HepG2 (cell line): ENCODE measurements around the gene ADRA2A. TPM values are rescaled to one million over a fixed set of nuclear protein-coding genes. Genes with fewer than 3 reads are reported as not detected.

Experiments used
- ATAC-seq: fragments of 200-7000 bp; cut with Tn5 transposase; 3 replicates; pipeline ENCODE4 v1.9.1; 2020; ENCODE audit warnings: mild to moderate bottlenecking, moderate library complexity
- BruUV-seq: library from RNA; stranded (reverse); fragments of 400-500 nt; replicated peaks from 2 replicates; lab custom pipeline; 2021; lab: Mats Ljungman, UMichigan
- CTCF ChIA-PET: fragments of 300-600 bp; formaldehyde crosslinking; extraction: SDS; loops from one replicate; lab custom pipeline; 2021; ENCODE audit warnings: low total read pairs, inconsistent platforms, low intra/inter-chr PET ratio; lab: Yijun Ruan, JAX
- POLR2A ChIA-PET: fragments of 350-600 bp; sonication (Branson Sonifier 250); formaldehyde crosslinking; loops from one replicate; lab custom pipeline; 2020; ENCODE audit warnings: antibody characterized with exemption, inconsistent platforms; lab: Yijun Ruan, JAX
- DNase-seq: peaks from one replicate; pipeline ENCODE4 v3.0.0-alpha.2; 2015; ENCODE audit warnings: low spot score
- FAIRE-seq: peaks from 3 replicates; lab custom pipeline; 2011; peaks lifted over from hg19 to GRCh38; lab: Jason Lieb, UNC
- H2AFZ ChIP-seq: one replicate; pipeline ENCODE4 v1.6.1; 2011; ENCODE audit warnings: low read length, inconsistent platforms
- H3K27ac ChIP-seq: fragments of 300-600 bp; 3 replicates; pipeline ENCODE4 v1.8.0; 2011; ENCODE audit warnings: mixed run types, mild to moderate bottlenecking, mixed read lengths, low read length, inconsistent platforms; ENCODE audit not compliant: insufficient read depth; ENCODE audit errors: extremely low read length
- H3K27me3 ChIP-seq, 2 experiments: fragments of 200-600 bp in 1 of 2; 2 replicates in 1 of 2; 3 replicates in 1 of 2; pipeline versions ENCODE4 v1.6.0 to v1.8.0; 2011; ENCODE audit warnings: low read length in 2 of 2, mild to moderate bottlenecking in 2 of 2, moderate library complexity in 2 of 2, inconsistent platforms in 1 of 2; ENCODE audit not compliant: insufficient read depth in 2 of 2, control insufficient read depth in 1 of 2
- H3K36me3 ChIP-seq, 2 experiments: fragments of 200-600 bp in 1 of 2; replicated peaks in 1 of 2; 2 replicates in 1 of 2; 3 replicates in 1 of 2; pipeline versions ENCODE4 v1.5.1 to v1.8.0; 2011; ENCODE audit warnings: low read length in 2 of 2, inconsistent platforms in 1 of 2; ENCODE audit not compliant: insufficient read depth in 2 of 2, control insufficient read depth in 1 of 2
- H3K4me1 ChIP-seq: 2 replicates; pipeline ENCODE4 v1.5.1; 2012; ENCODE audit warnings: low read length, inconsistent platforms; ENCODE audit not compliant: insufficient read depth
- H3K4me2 ChIP-seq: 2 replicates; pipeline ENCODE4 v1.6.0; 2011; ENCODE audit warnings: low read depth, low read length, inconsistent platforms
- H3K4me3 ChIP-seq, 3 experiments: fragments of 200-600 bp in 1 of 3; sonication (generic), shearing (Covaris generic) in 1 of 3; replicated peaks in 1 of 3; 2 replicates each; pipeline ENCODE4 v1.5.1; 2011 to 2016; ENCODE audit warnings: low read length in 3 of 3, inconsistent platforms in 2 of 3, low read depth in 2 of 3, mild to moderate bottlenecking in 2 of 3, control low read depth in 1 of 3, mixed read lengths in 1 of 3; ENCODE audit not compliant: insufficient read depth in 1 of 3
- H3K79me2 ChIP-seq: one replicate; pipeline ENCODE4 v1.6.1; 2011; ENCODE audit warnings: low read length, inconsistent platforms; ENCODE audit not compliant: insufficient read depth
- H3K9ac ChIP-seq: 2 replicates; pipeline ENCODE4 v1.6.0; 2011; ENCODE audit warnings: mild to moderate bottlenecking, low read depth, low read length, inconsistent platforms; ENCODE audit not compliant: insufficient read depth
- H3K9me3 ChIP-seq: 2 replicates; pipeline ENCODE4 v1.5.1; 2012; ENCODE audit warnings: mild to moderate bottlenecking, low read length
- H4K20me1 ChIP-seq: 2 replicates; pipeline ENCODE4 v1.6.0; 2011; ENCODE audit warnings: inconsistent platforms, mild to moderate bottlenecking, low read length, moderate library complexity; ENCODE audit not compliant: insufficient read depth
- ATM ChIP-seq: fragments of 450-650 bp; IDR thresholded peaks from 2 replicates; pipeline ENCODE4 v1.7.1; 2017; ENCODE audit warnings: mild to moderate bottlenecking, borderline replicate concordance
- BORCS8-MEF2B ChIP-seq: sonication (generic); formaldehyde crosslinking; IDR thresholded peaks from 2 replicates; pipeline ENCODE4 v1.8.0; 2022; ENCODE audit warnings: mild to moderate bottlenecking, missing genetic modification reagents
- KLF15 ChIP-seq: sonication (generic); formaldehyde crosslinking; IDR thresholded peaks from 2 replicates; pipeline ENCODE4 v1.8.1; 2023; ENCODE audit warnings: borderline replicate concordance, mild to moderate bottlenecking, inconsistent platforms, missing genetic modification reagents, mixed read lengths
- MTA3 ChIP-seq: sonication (generic); formaldehyde crosslinking; IDR thresholded peaks from 2 replicates; pipeline ENCODE4 v1.4.0; 2020; ENCODE audit warnings: missing genetic modification reagents
- SMARCE1 ChIP-seq: fragments of 450-650 bp; IDR thresholded peaks from 2 replicates; pipeline ENCODE4 v1.6.1; 2017; ENCODE audit warnings: borderline replicate concordance
- SRY ChIP-seq: sonication (generic); formaldehyde crosslinking; IDR thresholded peaks from 2 replicates; pipeline ENCODE4 v1.8.0; 2022; ENCODE audit warnings: mild to moderate bottlenecking, missing genetic modification reagents
- ZNF101 ChIP-seq: sonication (generic); formaldehyde crosslinking; IDR thresholded peaks from 2 replicates; pipeline ENCODE4 v1.4.0; 2020; ENCODE audit warnings: mild to moderate bottlenecking, low read depth, missing genetic modification reagents, borderline replicate concordance
- ZNF20 ChIP-seq: sonication (generic); formaldehyde crosslinking; IDR thresholded peaks from 2 replicates; pipeline ENCODE4 v1.4.0; 2020; ENCODE audit warnings: mild to moderate bottlenecking, moderate library complexity, missing genetic modification reagents
- ZNF30 ChIP-seq: sonication (generic); formaldehyde crosslinking; IDR thresholded peaks from 2 replicates; pipeline ENCODE4 v1.5.0; 2020; ENCODE audit warnings: mild to moderate bottlenecking, missing genetic modification reagents
- WGBS: methylation state at CpG from one replicate; pipeline ENCODE4 v1.1.6; 2017; ENCODE audit warnings: low lambda C conversion rate; 5-methylcytosine and 5-hydroxymethylcytosine counted together
- in situ Hi-C: cut with HindIII; loops from 2 replicates; pipeline ENCODE4 v1.10.0; 2017; ENCODE audit warnings: low pct_unique_long_range_greater_than_20kb; ENCODE audit not compliant: extremely low pct_ligation_motif_present
- intact Hi-C: fragments of 100-400 bp; cut with micrococcal nuclease; formaldehyde crosslinking; loops from one replicate; pipeline ENCODE4 v1.10.0; 2022; ENCODE audit not compliant: unreplicated experiment
- polyA plus RNA-seq, 8 experiments: library from polyadenylated mRNA; depleted of rRNA in 3 of 8; stranded (reverse) in 7 of 8; unstranded in 1 of 8; fragments of >200 nt; fragmentation: Illumina TruSeq in 4 of 8; extraction: Trizol in 4 of 8; gene quantifications; 2 replicates each; pipeline versions ENCODE4 v1.2.1 to v1.2.3, GENCODE V29; 2011 to 2016; ENCODE audit warnings: low read depth in 4 of 8, missing spikeins in 1 of 8, mixed read lengths in 1 of 8; ENCODE audit not compliant: insufficient read depth in 1 of 8
- total RNA-seq, 5 experiments: library from RNA; depleted of rRNA; stranded (reverse); fragments of >200 nt; fragmentation: Illumina TruSeq; extraction: Trizol; gene quantifications; 2 replicates each; pipeline ENCODE4 v1.2.3, GENCODE V29; 2016; ENCODE audit warnings: low read depth in 1 of 5
- TF ChIP-seq, protein P1 (sequence below): sonication (generic); formaldehyde crosslinking; IDR thresholded peaks from 2 replicates; pipeline ENCODE4 v1.5.0; 2020; ENCODE audit warnings: missing genetic modification reagents
- TF ChIP-seq, protein P2 (sequence below): sonication (generic); formaldehyde crosslinking; IDR thresholded peaks from 2 replicates; pipeline ENCODE4 v1.8.0; 2022; ENCODE audit warnings: low read depth, missing genetic modification reagents

The ADRA2A gene
- total and polyA plus RNA-seq, 2 of the 13 experiments (the other 11 are each of a cell fraction or from before 2014, with no cell fraction given), result 0.01 TPM; not detected in 1

DNA sequence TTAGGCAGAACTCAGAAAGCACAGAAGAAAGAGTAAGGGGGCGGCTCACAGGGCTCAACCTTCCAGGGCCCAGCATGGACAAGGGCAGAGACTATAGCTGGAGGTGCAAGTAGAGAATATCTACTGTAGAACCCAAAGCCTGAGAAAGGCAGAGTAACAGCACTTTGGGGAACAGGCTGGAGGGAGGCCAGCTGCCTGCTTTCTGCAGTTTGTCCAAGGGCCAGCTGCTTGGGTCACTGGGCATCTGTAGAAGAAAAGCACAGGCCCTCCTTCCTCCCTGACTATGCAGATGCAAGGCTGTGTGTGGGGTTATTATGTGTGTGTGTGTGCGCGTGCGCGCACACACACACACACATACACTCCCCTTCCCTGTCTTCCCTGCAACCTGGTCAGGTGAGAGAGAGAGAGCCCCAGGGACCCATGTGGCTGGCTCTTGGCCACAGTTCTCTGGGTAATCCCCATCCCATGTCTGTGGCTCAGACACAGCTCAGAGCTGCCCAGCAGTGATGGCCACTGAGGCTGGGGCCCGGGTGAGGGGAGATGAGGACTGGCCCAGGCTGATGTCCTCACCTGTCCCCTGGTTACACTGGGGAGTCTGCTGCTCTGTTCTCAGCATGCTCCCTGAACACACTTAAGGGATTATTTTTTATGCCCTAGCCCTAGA, 9.0 kb downstream of the ADRA2A start:
- in situ Hi-C loops, result loop anchor here (25.0 kb wide), 1 partner anchor 1226 kb away; no protein-coding TSS in a partner anchor

More for the DNA sequence above, 9.0 kb downstream of the ADRA2A start:
- Histone ChIP-seq H3K9ac (no peak overlapping the region), H2AFZ (no peak overlapping the region), H3K9me3 (no peaks in the 10 kb centered on the region), H4K20me1 (no peaks in the 10 kb centered on the region), H3K36me3 (no peaks in the 10 kb centered on the region), H3K79me2 (no peaks in the 10 kb centered on the region), H3K27me3 (peaks cover 0 to 5% of the 10 kb centered on the region in 2 experiments; a peak in 3 of 5 replicates), H3K4me1 (no peaks in the 10 kb centered on the region), H3K4me3 (no peak overlapping the region), H3K4me2 (no peak overlapping the region), H3K27ac (no peak overlapping the region)
- TF ChIP-seq ZNF20 (CRISPR knock-in tag) (no peak), BORCS8-MEF2B (CRISPR knock-in tag) (no peak), MTA3 (no peak), SRY (CRISPR knock-in tag) (no peak), ATM (no peak), SMARCE1 (no peak), ZNF30 (no peak), KLF15 (no peak), ZNF101 (CRISPR knock-in tag) (no peak)
- TF ChIP-seq, protein P1, sequence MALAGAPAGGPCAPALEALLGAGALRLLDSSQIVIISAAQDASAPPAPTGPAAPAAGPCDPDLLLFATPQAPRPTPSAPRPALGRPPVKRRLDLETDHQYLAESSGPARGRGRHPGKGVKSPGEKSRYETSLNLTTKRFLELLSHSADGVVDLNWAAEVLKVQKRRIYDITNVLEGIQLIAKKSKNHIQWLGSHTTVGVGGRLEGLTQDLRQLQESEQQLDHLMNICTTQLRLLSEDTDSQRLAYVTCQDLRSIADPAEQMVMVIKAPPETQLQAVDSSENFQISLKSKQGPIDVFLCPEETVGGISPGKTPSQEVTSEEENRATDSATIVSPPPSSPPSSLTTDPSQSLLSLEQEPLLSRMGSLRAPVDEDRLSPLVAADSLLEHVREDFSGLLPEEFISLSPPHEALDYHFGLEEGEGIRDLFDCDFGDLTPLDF (CRISPR knock-in tag), result no peak
- TF ChIP-seq, protein P2, sequence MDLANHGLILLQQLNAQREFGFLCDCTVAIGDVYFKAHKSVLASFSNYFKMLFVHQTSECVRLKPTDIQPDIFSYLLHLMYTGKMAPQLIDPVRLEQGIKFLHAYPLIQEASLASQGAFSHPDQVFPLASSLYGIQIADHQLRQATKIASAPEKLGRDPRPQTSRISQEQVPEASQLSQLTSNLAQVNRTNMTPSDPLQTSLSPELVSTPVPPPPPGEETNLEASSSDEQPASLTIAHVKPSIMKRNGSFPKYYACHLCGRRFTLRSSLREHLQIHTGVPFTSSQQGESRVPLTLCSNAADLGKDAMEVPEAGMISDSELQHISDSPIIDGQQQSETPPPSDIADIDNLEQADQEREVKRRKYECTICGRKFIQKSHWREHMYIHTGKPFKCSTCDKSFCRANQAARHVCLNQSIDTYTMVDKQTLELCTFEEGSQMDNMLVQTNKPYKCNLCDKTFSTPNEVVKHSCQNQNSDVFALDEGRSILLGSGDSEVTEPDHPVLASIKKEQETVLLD (CRISPR knock-in tag), result no peak
- DNase-seq (no peak), FAIRE-seq (no peak), ATAC-seq (no peak)
- intact Hi-C loops, result loop anchor here (10.0 kb wide), 1 partner anchor 199 kb away; no protein-coding TSS in a partner anchor
- no TSS peak for BruUV-seq
- ChIA-PET CTCF (no interaction called here), POLR2A (no interaction called here)
- WGBS, result 57% methylated on average over 6 of the region's 6 CpGs
